Suprapubic skin (tissue), 4 donors: ENCODE results near the gene KATNA1.

Experiments used
- CTCF ChIP-seq, 2 donors: fragments of 200-600 bp in 1 of 2; fragments of 450-650 bp in 1 of 2; sonication (generic) in 1 of 2; IDR thresholded peaks; one replicate each; pipeline ENCODE4 v1.5.1; 2016 to 2019; ENCODE audit warnings: antibody characterized with exemption in 2 of 2, mild to moderate bottlenecking in 1 of 2, moderate library complexity in 1 of 2
- EP300 ChIP-seq: sonication (generic); formaldehyde crosslinking; IDR thresholded peaks from one replicate; pipeline ENCODE4 v1.6.1; 2017; ENCODE audit warnings: antibody characterized with exemption
- POLR2A ChIP-seq, 2 donors: fragments of 450-650 bp; IDR thresholded peaks; one replicate each; pipeline ENCODE4 v1.6.1; 2017; ENCODE audit warnings: antibody characterized with exemption in 2 of 2, mild to moderate bottlenecking in 2 of 2, moderate library complexity in 2 of 2
- POLR2AphosphoS5 ChIP-seq, 3 donors: sonication (generic); formaldehyde crosslinking; IDR thresholded peaks; one replicate each; pipeline ENCODE4 v1.6.1; 2017; ENCODE audit warnings: antibody characterized with exemption in 3 of 3

GRCh38 chr6:149683256-149683859 lies 34.8 kb upstream of the KATNA1 start:
- no peak for TF ChIP-seq CTCF (IDR thresholded peaks at IDR 0.05)
- TF ChIP-seq POLR2A (IDR thresholded peaks at IDR 0.05) = no peak
- no peak for TF ChIP-seq POLR2AphosphoS5 (IDR thresholded peaks at IDR 0.05)
- no peak for TF ChIP-seq EP300
